GM12891 (cell line): Measurements from ENCODE around the gene SLC39A2.

Source experiments
- POLR2A ChIP-seq: IDR thresholded peaks from 2 replicates; pipeline ENCODE4 v1.6.1; 2011; ENCODE audit warnings: low read depth, low read length, control low read depth
- POLR2AphosphoS5 ChIP-seq: IDR thresholded peaks from 2 replicates; pipeline ENCODE4 v1.6.1; 2011; ENCODE audit warnings: low read depth, low read length, control low read depth
- TAF1 ChIP-seq: IDR thresholded peaks from 2 replicates; pipeline ENCODE4 v1.6.1; 2011; ENCODE audit warnings: low read depth, low read length, control low read depth

- TF ChIP-seq TAF1 (no peak), POLR2A (no peak), POLR2AphosphoS5 (no peak)
Observed at GRCh38 chr14:21016413-21017190, 17.5 kb downstream of the SLC39A2 start.
